Chondrocyte (in vitro differentiated cells): Measurements from ENCODE around the gene SLC44A3. TPM values are rescaled to one million over a fixed set of nuclear protein-coding genes. Genes with fewer than 3 reads are reported as not detected.

Experiments used
- DNase-seq: peaks from one replicate; pipeline ENCODE4 v3.0.0; 2021; ENCODE audit warnings: mixed read lengths, low spot score
- H3K27ac Mint-ChIP-seq: one replicate; pipeline ENCODE4 v1.8.0; 2021; ENCODE audit warnings: mild to moderate bottlenecking, moderate library complexity, mixed read lengths; ENCODE audit not compliant: unreplicated experiment
- H3K27me3 Mint-ChIP-seq: 2 replicates; pipeline ENCODE4 v1.8.0; 2021; ENCODE audit warnings: low read depth, mixed read lengths
- H3K36me3 Mint-ChIP-seq: 2 replicates; pipeline ENCODE4 v1.8.0; 2021; ENCODE audit warnings: low read depth, mixed read lengths
- H3K4me1 Mint-ChIP-seq: 2 replicates; pipeline ENCODE4 v1.8.0; 2021; ENCODE audit warnings: low read depth, mild to moderate bottlenecking, mixed read lengths
- H3K4me3 Mint-ChIP-seq: one replicate; pipeline ENCODE4 v1.8.0; 2021; ENCODE audit warnings: mild to moderate bottlenecking, moderate library complexity, mixed read lengths; ENCODE audit not compliant: unreplicated experiment
- H3K9me3 Mint-ChIP-seq: 2 replicates; pipeline ENCODE4 v1.8.0; 2021; ENCODE audit warnings: low read depth, mixed read lengths
- CTCF ChIP-seq: fragments of 200-600 bp; sonication (generic); IDR thresholded peaks from 2 replicates; pipeline ENCODE4 v1.5.0; 2021; ENCODE audit warnings: antibody characterized with exemption, mild to moderate bottlenecking, moderate library complexity
- total RNA-seq: library from RNA; stranded (reverse); gene quantifications from 3 replicates; pipeline ENCODE4 v1.2.1, GENCODE V29; 2021

SLC44A3 gene
- total RNA-seq, 1 donor from 2014 or later: 2.5 TPM

GRCh38 chr1:94942171-94943128 is 122.3 kb downstream of the SLC44A3 start:
- no peaks in the 10 kb centered on the region for H3K27me3 Mint-ChIP-seq
- DNase-seq: no peak
- no peak overlapping the region for H3K27ac Mint-ChIP-seq
- H3K36me3 Mint-ChIP-seq: no peaks in the 10 kb centered on the region
- TF ChIP-seq CTCF: no peak
- peaks cover 17% of the 10 kb centered on the region for H3K4me1 Mint-ChIP-seq
- no peaks in the 10 kb centered on the region for H3K9me3 Mint-ChIP-seq
- no peak overlapping the region for H3K4me3 Mint-ChIP-seq

Other genes starting within 250 kb of the SLC44A3 start
- gene CNN3, start 106.8 kb downstream of the SLC44A3 start, total RNA-seq: 188 to 250 TPM (median 242 TPM) in 3 replicates